HepG2 (cell line): ENCODE results near the gene SLC6A16. TPM values are rescaled to one million over a fixed set of nuclear protein-coding genes. Genes with fewer than 3 reads are reported as not detected.

Source experiments
- ATAC-seq: fragments of 200-7000 bp; cut with Tn5 transposase; 3 replicates; pipeline ENCODE4 v1.9.1; 2020; ENCODE audit warnings: mild to moderate bottlenecking, moderate library complexity
- BruUV-seq: library from RNA; stranded (reverse); fragments of 400-500 nt; replicated peaks from 2 replicates; lab custom pipeline; 2021; lab: Mats Ljungman, UMichigan
- CTCF ChIA-PET: fragments of 300-600 bp; formaldehyde crosslinking; extraction: SDS; loops from one replicate; lab custom pipeline; 2021; ENCODE audit warnings: low total read pairs, inconsistent platforms, low intra/inter-chr PET ratio; lab: Yijun Ruan, JAX
- POLR2A ChIA-PET: fragments of 350-600 bp; sonication (Branson Sonifier 250); formaldehyde crosslinking; loops from one replicate; lab custom pipeline; 2020; ENCODE audit warnings: antibody characterized with exemption, inconsistent platforms; lab: Yijun Ruan, JAX
- DNase-seq: peaks from one replicate; pipeline ENCODE4 v3.0.0-alpha.2; 2015; ENCODE audit warnings: low spot score
- FAIRE-seq: peaks from 3 replicates; lab custom pipeline; 2011; peaks lifted over from hg19 to GRCh38; lab: Jason Lieb, UNC
- H2AFZ ChIP-seq: one replicate; pipeline ENCODE4 v1.6.1; 2011; ENCODE audit warnings: low read length, inconsistent platforms
- H3K27ac ChIP-seq: fragments of 300-600 bp; 3 replicates; pipeline ENCODE4 v1.8.0; 2011; ENCODE audit warnings: mixed run types, mild to moderate bottlenecking, mixed read lengths, low read length, inconsistent platforms; ENCODE audit not compliant: insufficient read depth; ENCODE audit errors: extremely low read length
- H3K27me3 ChIP-seq, 2 experiments: fragments of 200-600 bp in 1 of 2; 2 replicates in 1 of 2; 3 replicates in 1 of 2; pipeline versions ENCODE4 v1.6.0 to v1.8.0; 2011; ENCODE audit warnings: low read length in 2 of 2, mild to moderate bottlenecking in 2 of 2, moderate library complexity in 2 of 2, inconsistent platforms in 1 of 2; ENCODE audit not compliant: insufficient read depth in 2 of 2, control insufficient read depth in 1 of 2
- H3K36me3 ChIP-seq, 2 experiments: fragments of 200-600 bp in 1 of 2; replicated peaks in 1 of 2; 2 replicates in 1 of 2; 3 replicates in 1 of 2; pipeline versions ENCODE4 v1.5.1 to v1.8.0; 2011; ENCODE audit warnings: low read length in 2 of 2, inconsistent platforms in 1 of 2; ENCODE audit not compliant: insufficient read depth in 2 of 2, control insufficient read depth in 1 of 2
- H3K4me1 ChIP-seq: 2 replicates; pipeline ENCODE4 v1.5.1; 2012; ENCODE audit warnings: low read length, inconsistent platforms; ENCODE audit not compliant: insufficient read depth
- H3K4me2 ChIP-seq: 2 replicates; pipeline ENCODE4 v1.6.0; 2011; ENCODE audit warnings: low read depth, low read length, inconsistent platforms
- H3K4me3 ChIP-seq, 3 experiments: fragments of 200-600 bp in 1 of 3; sonication (generic), shearing (Covaris generic) in 1 of 3; replicated peaks in 1 of 3; 2 replicates each; pipeline ENCODE4 v1.5.1; 2011 to 2016; ENCODE audit warnings: low read length in 3 of 3, inconsistent platforms in 2 of 3, low read depth in 2 of 3, mild to moderate bottlenecking in 2 of 3, control low read depth in 1 of 3, mixed read lengths in 1 of 3; ENCODE audit not compliant: insufficient read depth in 1 of 3
- H3K79me2 ChIP-seq: one replicate; pipeline ENCODE4 v1.6.1; 2011; ENCODE audit warnings: low read length, inconsistent platforms; ENCODE audit not compliant: insufficient read depth
- H3K9ac ChIP-seq: 2 replicates; pipeline ENCODE4 v1.6.0; 2011; ENCODE audit warnings: mild to moderate bottlenecking, low read depth, low read length, inconsistent platforms; ENCODE audit not compliant: insufficient read depth
- H3K9me3 ChIP-seq: 2 replicates; pipeline ENCODE4 v1.5.1; 2012; ENCODE audit warnings: mild to moderate bottlenecking, low read length
- H4K20me1 ChIP-seq: 2 replicates; pipeline ENCODE4 v1.6.0; 2011; ENCODE audit warnings: inconsistent platforms, mild to moderate bottlenecking, low read length, moderate library complexity; ENCODE audit not compliant: insufficient read depth
- ASH2L ChIP-seq: fragments of 300-600, 200-600 bp; sonication (generic); IDR thresholded peaks from 2 replicates; pipeline ENCODE4 v1.7.0; 2017; ENCODE audit warnings: low read depth, mild to moderate bottlenecking, moderate library complexity, mixed read lengths, low read length; ENCODE audit not compliant: insufficient read length
- ATAD3A ChIP-seq: sonication (generic); formaldehyde crosslinking; IDR thresholded peaks from 2 replicates; pipeline ENCODE4 v1.4.0; 2020; ENCODE audit warnings: missing genetic modification reagents
- ERF ChIP-seq: IDR thresholded peaks from 2 replicates; pipeline ENCODE4 v1.6.1; 2018; ENCODE audit warnings: missing biosample characterization, missing genetic modification reagents
- GLI4 ChIP-seq: sonication (generic); formaldehyde crosslinking; IDR thresholded peaks from 2 replicates; pipeline ENCODE4 v1.5.1; 2020; ENCODE audit warnings: missing genetic modification reagents, mild to moderate bottlenecking, moderate library complexity, borderline replicate concordance
- SRSF4 ChIP-seq: fragments of 200-400 bp; formaldehyde crosslinking; IDR thresholded peaks from one replicate; pipeline ENCODE4 v1.6.1; 2018; ENCODE audit warnings: mild to moderate bottlenecking, low read depth, low read length, moderate library complexity; ENCODE audit not compliant: poor library complexity, severe bottlenecking
- ZFP37 ChIP-seq: sonication (generic); formaldehyde crosslinking; IDR thresholded peaks from 2 replicates; pipeline ENCODE4 v1.4.0; 2020; ENCODE audit warnings: missing genetic modification reagents, borderline replicate concordance
- ZNF121 ChIP-seq: sonication (generic); formaldehyde crosslinking; IDR thresholded peaks from 2 replicates; pipeline ENCODE4 v1.5.0; 2020; ENCODE audit warnings: mild to moderate bottlenecking, missing genetic modification reagents
- WGBS: methylation state at CpG from one replicate; pipeline ENCODE4 v1.1.6; 2017; ENCODE audit warnings: low lambda C conversion rate; 5-methylcytosine and 5-hydroxymethylcytosine counted together
- in situ Hi-C: cut with HindIII; loops from 2 replicates; pipeline ENCODE4 v1.10.0; 2017; ENCODE audit warnings: low pct_unique_long_range_greater_than_20kb; ENCODE audit not compliant: extremely low pct_ligation_motif_present
- intact Hi-C: fragments of 100-400 bp; cut with micrococcal nuclease; formaldehyde crosslinking; loops from one replicate; pipeline ENCODE4 v1.10.0; 2022; ENCODE audit not compliant: unreplicated experiment
- polyA plus RNA-seq, 8 experiments: library from polyadenylated mRNA; depleted of rRNA in 3 of 8; stranded (reverse) in 7 of 8; unstranded in 1 of 8; fragments of >200 nt; fragmentation: Illumina TruSeq in 4 of 8; extraction: Trizol in 4 of 8; gene quantifications; 2 replicates each; pipeline versions ENCODE4 v1.2.1 to v1.2.3, GENCODE V29; 2011 to 2016; ENCODE audit warnings: low read depth in 4 of 8, missing spikeins in 1 of 8, mixed read lengths in 1 of 8; ENCODE audit not compliant: insufficient read depth in 1 of 8
- total RNA-seq, 5 experiments: library from RNA; depleted of rRNA; stranded (reverse); fragments of >200 nt; fragmentation: Illumina TruSeq; extraction: Trizol; gene quantifications; 2 replicates each; pipeline ENCODE4 v1.2.3, GENCODE V29; 2016; ENCODE audit warnings: low read depth in 1 of 5
- TF ChIP-seq, protein P1 (sequence below): sonication (generic); formaldehyde crosslinking; IDR thresholded peaks from 2 replicates; pipeline ENCODE4 v1.5.1; 2020; ENCODE audit warnings: missing genetic modification reagents, mild to moderate bottlenecking, borderline replicate concordance
- TF ChIP-seq, protein P2 (sequence below): IDR thresholded peaks from 2 replicates; pipeline ENCODE4 v1.6.1; 2016
- TF ChIP-seq, protein P3 (sequence below): sonication (generic); formaldehyde crosslinking; IDR thresholded peaks from 2 replicates; pipeline ENCODE4 v1.5.0; 2020; ENCODE audit warnings: mild to moderate bottlenecking, missing genetic modification reagents, borderline replicate concordance
- TF ChIP-seq, protein P4 (sequence below): sonication (generic); formaldehyde crosslinking; IDR thresholded peaks from 2 replicates; pipeline ENCODE4; 2020; ENCODE audit warnings: missing genetic modification reagents, mild to moderate bottlenecking, borderline replicate concordance
- TF ChIP-seq, protein P5 (sequence below): sonication (generic); formaldehyde crosslinking; IDR thresholded peaks from 2 replicates; pipeline ENCODE4 v1.9.0; 2021; ENCODE audit warnings: missing genetic modification reagents, borderline replicate concordance

The SLC6A16 gene
- total and polyA plus RNA-seq, 2 of the 13 experiments (the other 11 are each of a cell fraction or from before 2014, with no cell fraction given), result 0.07 to 0.18 TPM

DNA sequence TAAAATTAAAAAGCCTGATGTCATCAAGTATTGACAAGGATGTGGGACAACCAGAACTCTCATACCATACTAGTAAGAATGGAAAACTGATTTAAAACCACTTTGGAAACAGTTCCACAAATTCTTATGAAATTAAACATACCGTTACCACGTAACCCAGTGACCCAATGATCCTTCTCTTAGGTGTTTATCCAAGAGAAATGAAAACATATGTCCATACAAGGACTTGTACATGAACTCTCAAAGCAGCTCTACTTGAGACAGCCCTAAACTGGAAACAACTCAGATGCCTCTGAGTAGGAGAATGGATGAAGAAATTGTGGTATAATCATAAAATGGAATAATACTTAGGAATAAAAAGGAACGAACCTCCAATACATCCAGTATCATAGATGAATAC lies 27.6 kb downstream of the SLC6A16 start:
- FAIRE-seq (no peak), ATAC-seq (no peak), DNase-seq (no peak)
- Histone ChIP-seq H3K36me3 (no peaks in the 10 kb centered on the region), H3K4me1 (no peaks in the 10 kb centered on the region), H3K27ac (no peak overlapping the region), H2AFZ (no peak overlapping the region), H3K9ac (no peak overlapping the region), H3K4me2 (no peak overlapping the region), H3K9me3 (no peaks in the 10 kb centered on the region), H3K27me3 (no peaks in the 10 kb centered on the region; a peak in 1 of 5 replicates), H3K79me2 (no peaks in the 10 kb centered on the region), H4K20me1 (no peaks in the 10 kb centered on the region), H3K4me3 (no peak overlapping the region)
- ChIA-PET CTCF (no interaction called here), POLR2A (no interaction called here)
- BruUV-seq, result no TSS peak
- in situ Hi-C loops (no loop called here), intact Hi-C loops (no loop called here)
- WGBS, result 46% methylated on average over 3 of the region's 3 CpGs
- TF ChIP-seq GLI4 (CRISPR knock-in tag) (no peak), ZNF121 (CRISPR knock-in tag) (no peak), ZFP37 (CRISPR knock-in tag) (no peak), ATAD3A (CRISPR knock-in tag) (no peak), ERF (CRISPR knock-in tag) (no peak), ASH2L (no peak), SRSF4 (no peak)
- TF ChIP-seq, protein P1, sequence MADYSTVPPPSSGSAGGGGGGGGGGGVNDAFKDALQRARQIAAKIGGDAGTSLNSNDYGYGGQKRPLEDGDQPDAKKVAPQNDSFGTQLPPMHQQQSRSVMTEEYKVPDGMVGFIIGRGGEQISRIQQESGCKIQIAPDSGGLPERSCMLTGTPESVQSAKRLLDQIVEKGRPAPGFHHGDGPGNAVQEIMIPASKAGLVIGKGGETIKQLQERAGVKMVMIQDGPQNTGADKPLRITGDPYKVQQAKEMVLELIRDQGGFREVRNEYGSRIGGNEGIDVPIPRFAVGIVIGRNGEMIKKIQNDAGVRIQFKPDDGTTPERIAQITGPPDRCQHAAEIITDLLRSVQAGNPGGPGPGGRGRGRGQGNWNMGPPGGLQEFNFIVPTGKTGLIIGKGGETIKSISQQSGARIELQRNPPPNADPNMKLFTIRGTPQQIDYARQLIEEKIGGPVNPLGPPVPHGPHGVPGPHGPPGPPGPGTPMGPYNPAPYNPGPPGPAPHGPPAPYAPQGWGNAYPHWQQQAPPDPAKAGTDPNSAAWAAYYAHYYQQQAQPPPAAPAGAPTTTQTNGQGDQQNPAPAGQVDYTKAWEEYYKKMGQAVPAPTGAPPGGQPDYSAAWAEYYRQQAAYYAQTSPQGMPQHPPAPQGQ (CRISPR knock-in tag), result no peak
- TF ChIP-seq, protein P2, sequence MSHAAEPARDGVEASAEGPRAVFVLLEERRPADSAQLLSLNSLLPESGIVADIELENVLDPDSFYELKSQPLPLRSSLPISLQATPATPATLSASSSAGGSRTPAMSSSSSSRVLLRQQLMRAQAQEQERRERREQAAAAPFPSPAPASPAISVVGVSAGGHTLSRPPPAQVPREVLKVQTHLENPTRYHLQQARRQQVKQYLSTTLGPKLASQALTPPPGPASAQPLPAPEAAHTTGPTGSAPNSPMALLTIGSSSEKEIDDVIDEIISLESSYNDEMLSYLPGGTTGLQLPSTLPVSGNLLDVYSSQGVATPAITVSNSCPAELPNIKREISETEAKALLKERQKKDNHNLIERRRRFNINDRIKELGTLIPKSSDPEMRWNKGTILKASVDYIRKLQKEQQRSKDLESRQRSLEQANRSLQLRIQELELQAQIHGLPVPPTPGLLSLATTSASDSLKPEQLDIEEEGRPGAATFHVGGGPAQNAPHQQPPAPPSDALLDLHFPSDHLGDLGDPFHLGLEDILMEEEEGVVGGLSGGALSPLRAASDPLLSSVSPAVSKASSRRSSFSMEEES, result no peak
- TF ChIP-seq, protein P3, sequence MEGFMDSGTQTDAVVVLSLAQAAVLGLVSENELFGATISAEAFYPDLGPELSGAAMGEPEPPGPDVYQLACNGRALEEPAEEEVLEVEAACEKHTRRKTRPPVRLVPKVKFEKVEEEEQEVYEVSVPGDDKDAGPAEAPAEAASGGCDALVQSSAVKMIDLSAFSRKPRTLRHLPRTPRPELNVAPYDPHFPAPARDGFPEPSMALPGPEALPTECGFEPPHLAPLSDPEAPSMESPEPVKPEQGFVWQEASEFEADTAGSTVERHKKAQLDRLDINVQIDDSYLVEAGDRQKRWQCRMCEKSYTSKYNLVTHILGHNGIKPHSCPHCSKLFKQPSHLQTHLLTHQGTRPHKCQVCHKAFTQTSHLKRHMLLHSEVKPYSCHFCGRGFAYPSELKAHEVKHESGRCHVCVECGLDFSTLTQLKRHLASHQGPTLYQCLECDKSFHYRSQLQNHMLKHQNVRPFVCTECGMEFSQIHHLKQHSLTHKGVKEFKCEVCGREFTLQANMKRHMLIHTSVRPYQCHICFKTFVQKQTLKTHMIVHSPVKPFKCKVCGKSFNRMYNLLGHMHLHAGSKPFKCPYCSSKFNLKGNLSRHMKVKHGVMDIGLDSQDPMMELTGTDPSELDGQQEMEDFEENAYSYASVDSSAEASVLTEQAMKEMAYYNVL (CRISPR knock-in tag), result no peak
- TF ChIP-seq, protein P4, sequence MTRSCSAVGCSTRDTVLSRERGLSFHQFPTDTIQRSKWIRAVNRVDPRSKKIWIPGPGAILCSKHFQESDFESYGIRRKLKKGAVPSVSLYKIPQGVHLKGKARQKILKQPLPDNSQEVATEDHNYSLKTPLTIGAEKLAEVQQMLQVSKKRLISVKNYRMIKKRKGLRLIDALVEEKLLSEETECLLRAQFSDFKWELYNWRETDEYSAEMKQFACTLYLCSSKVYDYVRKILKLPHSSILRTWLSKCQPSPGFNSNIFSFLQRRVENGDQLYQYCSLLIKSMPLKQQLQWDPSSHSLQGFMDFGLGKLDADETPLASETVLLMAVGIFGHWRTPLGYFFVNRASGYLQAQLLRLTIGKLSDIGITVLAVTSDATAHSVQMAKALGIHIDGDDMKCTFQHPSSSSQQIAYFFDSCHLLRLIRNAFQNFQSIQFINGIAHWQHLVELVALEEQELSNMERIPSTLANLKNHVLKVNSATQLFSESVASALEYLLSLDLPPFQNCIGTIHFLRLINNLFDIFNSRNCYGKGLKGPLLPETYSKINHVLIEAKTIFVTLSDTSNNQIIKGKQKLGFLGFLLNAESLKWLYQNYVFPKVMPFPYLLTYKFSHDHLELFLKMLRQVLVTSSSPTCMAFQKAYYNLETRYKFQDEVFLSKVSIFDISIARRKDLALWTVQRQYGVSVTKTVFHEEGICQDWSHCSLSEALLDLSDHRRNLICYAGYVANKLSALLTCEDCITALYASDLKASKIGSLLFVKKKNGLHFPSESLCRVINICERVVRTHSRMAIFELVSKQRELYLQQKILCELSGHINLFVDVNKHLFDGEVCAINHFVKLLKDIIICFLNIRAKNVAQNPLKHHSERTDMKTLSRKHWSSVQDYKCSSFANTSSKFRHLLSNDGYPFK (CRISPR knock-in tag), result no peak
- TF ChIP-seq, protein P5, sequence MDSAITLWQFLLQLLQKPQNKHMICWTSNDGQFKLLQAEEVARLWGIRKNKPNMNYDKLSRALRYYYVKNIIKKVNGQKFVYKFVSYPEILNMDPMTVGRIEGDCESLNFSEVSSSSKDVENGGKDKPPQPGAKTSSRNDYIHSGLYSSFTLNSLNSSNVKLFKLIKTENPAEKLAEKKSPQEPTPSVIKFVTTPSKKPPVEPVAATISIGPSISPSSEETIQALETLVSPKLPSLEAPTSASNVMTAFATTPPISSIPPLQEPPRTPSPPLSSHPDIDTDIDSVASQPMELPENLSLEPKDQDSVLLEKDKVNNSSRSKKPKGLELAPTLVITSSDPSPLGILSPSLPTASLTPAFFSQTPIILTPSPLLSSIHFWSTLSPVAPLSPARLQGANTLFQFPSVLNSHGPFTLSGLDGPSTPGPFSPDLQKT, result no peak
